ENCODE results near the gene AMZ1.
A peak's percentile ranks its signal among the peaks of the same experiment; 100 is the strongest.
"Not testable (repeated sequence)": the region's sequence is repeated elsewhere in the genome, so short reads cannot be mapped to it uniquely, and the experiment has no call there.

The AMZ1 gene

DNA sequence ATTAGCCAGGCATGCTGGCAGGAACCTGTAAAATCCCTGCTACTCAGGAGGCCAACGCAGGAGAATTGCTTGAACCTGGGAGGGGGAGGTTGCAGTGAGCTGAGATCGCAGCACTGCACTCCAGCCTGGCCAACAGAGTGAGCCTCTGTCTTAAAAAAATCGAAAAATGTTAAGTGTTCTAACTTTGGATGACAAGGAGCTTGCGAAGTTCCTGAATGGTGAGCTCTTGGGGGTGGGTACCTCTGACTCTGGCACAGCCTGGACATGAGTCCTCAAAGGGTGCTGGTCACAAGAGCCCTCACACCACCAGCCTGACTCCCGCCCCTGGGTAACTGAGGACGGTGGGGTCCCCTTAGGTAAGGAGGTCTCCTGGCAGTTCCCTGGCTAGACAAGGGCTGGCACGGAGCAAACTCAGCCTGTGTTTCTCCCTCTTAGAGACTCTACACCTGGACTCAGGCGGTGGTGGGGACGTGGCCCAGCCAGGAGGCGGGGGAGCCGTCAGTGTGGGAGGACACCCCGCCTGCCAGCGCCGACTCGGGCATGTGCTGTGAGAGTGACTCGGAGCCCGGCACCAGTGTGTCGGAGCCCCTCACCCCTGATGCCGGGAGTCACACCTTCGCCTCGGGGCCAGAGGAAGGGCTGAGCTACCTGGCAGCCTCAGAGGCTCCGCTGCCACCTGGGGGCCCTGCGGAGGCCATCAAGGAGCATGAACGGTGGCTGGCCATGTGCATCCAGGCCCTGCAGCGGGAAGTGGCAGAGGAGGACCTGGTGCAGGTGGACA, 24.1 kb downstream of the AMZ1 start:
- DNase-seq (ENCODE audit: low spot score), result no peak

DNA sequence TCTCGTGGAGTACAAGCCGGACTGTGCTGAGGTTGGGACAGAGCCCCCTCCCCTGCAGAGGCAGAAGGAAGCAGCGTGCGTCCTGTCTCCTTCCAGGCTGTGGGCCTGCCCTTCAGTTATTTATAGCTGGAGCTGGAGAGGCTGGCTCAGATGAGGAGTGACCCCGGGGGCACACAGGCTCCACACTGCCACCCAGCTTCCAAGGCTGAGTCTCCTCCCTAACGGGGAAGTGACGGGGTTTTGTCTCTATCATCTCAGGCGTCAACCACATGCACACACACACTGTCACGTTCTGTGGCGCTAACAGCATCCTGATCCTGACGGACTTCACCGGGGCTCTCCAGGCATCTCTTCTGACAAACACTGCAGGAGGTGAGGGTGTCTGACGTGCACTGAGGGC, 25.4 kb downstream of the AMZ1 start:
- no peak for DNase-seq (ENCODE audit: low spot score)

DNA sequence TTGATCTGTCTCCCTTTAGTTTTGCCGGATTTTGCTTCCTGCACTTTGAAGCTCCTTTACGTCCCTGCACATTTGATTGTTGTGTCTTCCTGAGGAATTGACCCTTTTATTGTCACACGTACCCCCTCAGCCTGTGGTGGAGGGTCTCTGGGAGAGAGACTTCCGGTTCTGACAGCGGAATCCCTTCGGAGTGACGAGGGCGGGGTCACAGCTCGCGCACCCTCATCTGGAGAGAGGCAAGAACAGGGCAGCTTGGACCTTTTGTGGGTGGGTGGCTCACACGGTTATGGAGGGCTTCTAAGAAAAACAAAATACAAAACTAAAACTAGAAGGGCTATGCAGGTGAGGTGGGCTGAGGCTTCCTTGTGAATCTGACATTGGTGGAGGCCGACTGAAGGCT, 26.0 kb downstream of the AMZ1 start:
- no peak for DNase-seq (ENCODE audit: low spot score)

DNA sequence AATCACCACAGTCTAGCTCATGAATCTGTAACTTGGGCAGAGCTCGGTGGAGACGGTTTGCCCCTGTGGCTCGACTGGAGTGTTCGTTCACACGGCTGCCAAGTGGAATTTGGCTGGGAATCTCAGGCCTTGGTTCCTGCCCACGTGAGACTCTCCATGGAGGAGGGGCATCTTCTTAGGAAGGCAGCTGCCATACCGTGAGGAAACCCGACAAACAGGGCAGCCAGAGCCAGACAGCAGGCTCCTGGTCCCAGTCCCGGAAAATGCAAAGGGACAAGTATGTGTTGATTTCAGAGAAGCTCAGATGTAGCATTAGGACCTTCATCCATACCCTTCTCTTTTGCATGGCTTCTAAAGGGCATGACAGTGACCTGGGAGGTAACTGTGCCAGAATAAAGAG, 26.6 kb downstream of the AMZ1 start:
- DNase-seq (ENCODE audit: low spot score), result no peak

DNA sequence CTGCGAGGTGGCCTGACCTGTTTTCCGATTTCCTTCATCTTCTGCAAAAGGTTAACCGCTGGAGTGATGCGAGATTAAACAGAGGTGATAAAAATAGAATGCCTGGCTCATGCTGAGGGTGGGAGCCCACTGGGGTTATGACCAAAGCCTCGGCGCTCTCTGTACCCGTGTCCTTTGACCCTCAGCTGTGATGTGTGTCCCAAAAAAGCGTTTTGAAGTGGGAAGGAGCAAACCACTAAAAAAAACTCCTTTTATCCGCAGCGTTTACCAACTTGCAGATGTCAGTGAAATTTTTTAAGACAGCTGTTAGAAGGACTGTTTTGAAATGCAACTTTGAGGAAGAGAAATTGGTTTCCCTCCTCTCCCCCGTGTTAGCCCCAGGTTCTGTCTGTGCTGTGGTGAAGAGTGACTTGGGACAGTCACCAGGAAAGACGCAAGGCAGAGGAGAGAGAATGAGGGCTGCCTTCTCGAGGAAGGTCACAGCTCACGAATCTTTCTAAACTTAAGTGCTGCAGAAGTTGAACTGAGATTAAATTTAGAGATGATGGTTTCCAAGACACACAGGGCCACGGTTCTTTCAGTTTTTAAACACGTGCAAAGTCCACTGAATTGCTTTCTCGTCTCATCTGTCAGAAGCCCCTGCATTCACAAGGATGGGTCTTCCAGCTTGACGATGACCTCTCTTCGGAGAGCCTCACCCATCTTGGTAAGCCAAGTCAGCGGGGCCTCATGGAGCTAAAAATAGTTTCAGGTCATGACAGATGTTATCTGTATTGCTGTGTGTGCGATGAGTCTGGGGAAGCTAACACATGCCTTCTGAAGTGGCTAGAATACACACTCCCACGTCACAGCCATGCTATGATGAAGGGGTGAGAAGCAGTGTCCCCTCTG, 27.6 kb downstream of the AMZ1 start:
- DNase-seq (ENCODE audit: low spot score), result peak; percentile 37

DNA sequence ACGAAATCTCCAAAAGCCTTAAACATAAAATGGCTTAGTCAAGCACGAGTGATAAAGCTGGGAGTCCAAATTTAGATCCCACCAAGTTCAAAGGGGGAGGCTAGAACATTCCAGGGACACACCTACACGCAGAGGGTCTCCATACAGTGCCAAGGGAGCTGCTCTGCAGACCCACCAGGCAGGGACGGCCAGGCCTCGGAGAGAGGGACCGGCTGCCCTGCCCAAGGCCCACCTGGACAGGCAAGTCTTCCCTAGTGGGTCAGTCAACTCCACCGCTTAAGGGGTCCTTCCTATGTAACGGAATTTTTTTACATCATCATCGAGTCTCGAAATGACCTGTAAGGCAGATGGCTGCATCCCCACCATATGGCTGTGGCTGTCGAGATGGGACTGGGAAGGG, 28.5 kb downstream of the AMZ1 start:
- no peak for DNase-seq (ENCODE audit: low spot score)

DNA sequence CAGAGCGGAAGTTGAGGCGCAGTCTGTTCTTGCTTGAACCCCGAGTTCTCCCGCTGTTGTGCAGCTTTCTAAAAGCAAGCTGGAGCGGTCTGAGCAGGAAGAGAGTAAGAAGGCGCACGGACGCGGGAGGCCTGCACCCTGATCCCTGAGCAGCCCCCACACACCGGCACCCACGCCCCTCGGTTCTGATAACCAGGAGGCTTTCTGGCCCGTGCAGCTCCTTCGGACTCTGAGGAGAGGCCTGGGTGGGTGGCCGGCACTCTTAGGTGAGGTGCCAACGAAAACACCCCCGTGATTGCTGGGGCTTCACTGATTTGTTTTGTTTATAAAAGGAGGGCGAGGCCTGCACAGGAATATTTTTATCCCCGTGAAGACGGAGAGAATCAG, 28.9 kb downstream of the AMZ1 start:
- DNase-seq (ENCODE audit: low spot score), result no peak

DNA sequence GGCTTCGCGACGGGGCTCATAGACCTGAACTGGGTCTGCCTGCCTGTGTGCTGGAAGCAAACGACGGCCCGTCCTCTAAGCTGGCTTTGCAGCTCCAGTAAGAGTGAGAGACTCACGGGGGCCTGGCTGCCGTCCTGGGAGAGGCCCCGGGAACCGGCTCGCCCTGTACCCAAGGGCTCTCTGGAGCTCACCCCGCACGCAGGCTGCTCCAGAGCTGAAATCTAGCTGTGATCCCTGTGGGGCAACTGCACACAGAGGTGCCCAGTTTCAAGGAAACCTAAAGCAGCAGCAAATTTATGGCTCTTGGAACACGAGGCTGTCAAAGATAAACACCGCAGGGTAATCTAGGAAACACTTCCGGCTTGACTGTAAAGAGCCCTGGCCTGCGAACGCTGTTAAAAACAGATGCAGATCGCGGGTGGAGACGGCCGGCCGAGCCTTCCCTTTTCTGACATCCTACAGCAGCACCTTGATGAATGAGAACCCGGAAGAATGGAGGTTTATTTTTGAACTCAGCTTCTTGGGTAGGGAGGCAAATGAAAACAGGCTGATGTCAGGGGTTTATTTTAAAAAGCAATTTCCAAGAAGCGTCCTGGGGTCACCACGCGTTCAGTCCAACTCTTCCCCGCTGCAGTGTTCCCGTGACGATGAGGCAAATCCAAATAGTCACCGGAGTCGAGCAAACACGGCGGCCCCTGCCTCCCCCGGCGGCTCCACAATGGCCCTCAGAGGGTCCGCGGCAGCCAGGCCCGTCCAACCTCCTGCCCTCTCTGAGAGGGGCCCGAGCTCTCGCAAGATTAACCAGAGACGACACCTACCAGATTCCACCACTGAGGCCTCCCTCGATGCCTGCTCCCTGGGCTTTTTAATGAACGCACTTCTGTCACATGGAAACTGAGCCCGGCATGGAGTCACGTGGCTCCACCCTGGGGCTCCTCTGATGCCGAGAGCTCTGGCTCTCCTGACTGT, 29.6 kb downstream of the AMZ1 start:
- DNase-seq (ENCODE audit: low spot score), result no peak

DNA sequence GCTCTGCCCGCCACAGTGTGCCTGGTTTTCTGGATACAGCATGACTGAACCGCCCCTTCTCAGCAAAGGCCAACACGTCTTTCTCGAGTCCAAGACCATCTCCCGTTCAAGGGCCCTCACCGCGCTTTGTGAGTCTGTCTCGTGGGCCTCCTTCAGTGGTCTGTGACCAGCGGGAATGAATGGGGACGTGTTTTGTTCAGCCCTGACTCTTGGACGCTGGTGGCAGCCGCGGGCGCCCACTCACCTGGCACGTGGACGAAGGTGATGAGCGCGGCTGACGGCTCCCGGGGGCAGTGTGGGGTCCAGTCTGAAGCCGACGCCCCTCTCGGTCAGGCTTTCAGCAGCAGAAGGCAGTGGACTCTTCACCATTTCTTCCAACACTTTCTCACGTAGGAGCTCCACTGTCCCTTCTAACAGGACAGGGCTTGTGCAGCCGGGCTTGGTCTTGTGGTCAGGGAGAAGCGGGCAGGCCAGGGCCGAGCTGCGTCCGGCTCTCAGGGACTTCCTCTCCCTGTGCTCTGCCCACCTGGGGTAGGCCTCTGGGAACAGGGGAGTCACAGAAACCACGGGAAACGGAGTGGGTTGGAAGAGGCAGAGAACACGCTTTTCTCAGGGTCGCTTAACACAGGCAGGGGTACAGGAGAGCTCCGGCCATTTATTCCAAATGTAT, 30.4 kb downstream of the AMZ1 start:
- no peak for DNase-seq (ENCODE audit: low spot score)

DNA sequence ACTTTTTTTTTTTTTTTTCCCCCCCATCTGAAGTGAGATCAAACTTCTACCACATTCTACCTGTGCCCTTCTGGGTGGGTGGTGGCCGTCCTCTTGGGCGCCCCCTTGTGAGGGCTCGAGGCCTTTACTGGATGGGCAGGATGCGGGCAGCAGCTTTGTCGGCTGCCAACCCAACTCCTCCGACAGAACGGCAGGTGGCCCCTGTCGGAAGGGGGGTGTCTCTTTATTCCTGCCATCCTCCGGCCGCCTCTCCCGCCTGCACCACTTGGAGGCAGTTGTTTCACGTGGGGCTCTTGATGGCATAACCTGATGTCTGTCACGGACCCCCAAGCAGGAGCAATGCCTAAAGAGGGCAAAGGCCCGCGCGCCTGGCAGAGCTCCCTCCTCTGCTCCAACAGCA, 31.0 kb downstream of the AMZ1 start:
- no peak for DNase-seq (ENCODE audit: low spot score)

DNA sequence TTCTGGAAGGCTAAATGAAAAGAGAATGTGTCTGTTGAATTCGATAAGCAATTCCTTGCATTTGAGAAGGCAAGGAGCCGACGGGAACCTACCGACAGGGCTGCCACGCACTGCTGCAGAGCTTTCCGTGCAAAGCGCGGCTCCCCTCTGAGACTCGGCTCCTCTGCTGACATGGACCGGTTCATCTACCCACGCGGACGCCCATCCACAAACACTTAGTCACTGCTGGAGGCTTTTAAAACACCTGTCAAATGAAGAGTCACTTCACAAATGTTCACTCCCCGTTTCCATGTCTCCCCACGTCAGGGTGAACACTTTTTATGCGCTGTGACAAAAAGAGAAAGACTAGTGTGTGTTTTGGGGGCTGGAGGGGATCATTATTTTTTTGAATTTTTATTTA, 32.0 kb downstream of the AMZ1 start:
- DNase-seq (ENCODE audit: low spot score), result no peak

DNA sequence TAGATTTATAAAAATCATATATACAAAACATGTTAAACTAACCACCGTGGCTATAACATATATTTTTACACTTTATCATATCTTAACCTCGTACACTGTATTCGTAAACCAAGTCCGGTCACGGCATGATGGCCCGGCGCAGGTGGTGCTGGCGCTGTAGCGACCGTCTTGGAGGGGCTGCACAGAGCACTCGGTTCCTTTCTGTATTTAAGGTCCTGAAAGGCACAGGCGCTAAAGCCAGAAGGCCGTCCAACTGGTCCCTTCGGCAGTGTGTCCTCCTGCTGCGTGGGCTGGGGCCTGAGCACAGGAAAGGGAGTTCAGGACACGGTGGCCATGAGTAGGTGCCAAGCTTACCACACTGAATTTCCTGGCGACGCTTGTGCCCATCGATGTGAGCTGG, 33.8 kb downstream of the AMZ1 start:
- no peak for DNase-seq (ENCODE audit: low spot score)

DNA sequence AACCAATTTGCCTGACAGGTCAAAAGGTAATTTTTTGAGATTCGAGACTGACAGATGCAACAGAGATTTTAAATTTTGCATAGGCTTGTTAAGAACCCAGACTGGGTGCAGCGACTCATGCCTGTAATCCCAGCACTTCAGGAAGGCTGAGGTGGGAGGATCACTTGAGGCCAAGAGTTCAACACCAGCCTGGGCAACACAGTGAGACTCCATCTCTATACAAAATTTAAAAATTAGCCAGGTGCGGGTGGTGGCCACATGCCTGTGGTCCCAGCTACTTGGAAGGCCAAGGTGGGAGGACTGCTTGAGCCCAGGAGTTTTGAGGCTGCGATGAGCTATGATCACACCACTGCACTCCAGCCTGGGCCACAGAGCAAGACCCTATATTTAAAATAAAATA, 34.6 kb downstream of the AMZ1 start:
- DNase-seq (ENCODE audit: low spot score), result no peak

DNA sequence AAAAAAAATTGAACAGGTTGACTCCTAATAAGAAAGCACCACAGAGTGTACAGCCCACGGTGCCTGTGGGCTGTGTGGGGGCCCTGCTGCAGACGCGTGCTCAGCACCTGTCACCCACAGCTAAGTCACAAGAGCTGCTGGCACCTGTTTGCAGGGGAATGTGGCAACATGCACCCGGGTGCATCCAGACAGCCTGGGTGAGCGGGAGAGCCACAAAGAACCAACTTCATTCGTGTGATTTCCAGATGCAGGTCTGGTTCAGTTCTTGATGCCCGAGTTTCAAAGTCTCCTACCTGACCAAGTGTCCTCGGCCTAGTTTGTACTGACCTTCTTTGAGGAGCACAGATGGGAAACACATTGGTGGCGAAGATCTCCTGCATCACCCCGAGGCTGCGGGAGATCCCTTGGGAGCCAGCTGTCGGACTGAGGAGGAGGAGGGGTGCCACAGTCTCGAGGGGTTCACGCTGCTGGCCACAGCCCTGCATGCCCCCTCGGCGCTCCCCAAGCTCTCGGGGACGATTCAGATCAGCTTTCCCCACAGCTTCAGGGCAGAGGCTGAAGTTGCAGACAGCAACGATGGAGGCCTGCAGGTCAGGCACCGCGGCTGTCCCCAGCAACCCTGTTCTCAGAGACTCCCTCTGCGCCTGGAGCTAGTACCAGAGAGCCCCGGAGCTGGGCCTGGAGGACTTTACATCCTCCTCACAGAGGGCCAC, 35.3 kb downstream of the AMZ1 start:
- DNase-seq (ENCODE audit: low spot score), result no peak

DNA sequence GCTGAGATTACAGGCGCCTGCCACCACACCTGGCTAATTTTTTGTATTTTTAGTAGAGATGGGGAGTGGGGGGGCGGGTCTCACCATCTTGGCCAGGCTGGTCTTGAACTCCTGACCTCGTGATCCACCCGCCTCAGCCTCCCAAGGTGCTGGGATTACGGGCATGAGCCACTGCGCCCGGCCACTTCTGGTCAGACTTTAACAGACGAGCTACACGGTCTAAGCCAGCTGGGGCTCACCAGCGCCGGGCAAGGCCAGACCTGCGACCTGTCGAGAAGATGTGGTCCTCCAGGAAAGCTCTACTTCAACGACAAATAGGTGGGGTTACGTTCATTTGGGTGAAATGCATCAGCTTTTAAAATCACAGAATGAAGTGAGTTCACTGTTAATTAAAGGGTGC, 36.0 kb downstream of the AMZ1 start:
- not testable (repeated sequence) for DNase-seq (ENCODE audit: low spot score)

DNA sequence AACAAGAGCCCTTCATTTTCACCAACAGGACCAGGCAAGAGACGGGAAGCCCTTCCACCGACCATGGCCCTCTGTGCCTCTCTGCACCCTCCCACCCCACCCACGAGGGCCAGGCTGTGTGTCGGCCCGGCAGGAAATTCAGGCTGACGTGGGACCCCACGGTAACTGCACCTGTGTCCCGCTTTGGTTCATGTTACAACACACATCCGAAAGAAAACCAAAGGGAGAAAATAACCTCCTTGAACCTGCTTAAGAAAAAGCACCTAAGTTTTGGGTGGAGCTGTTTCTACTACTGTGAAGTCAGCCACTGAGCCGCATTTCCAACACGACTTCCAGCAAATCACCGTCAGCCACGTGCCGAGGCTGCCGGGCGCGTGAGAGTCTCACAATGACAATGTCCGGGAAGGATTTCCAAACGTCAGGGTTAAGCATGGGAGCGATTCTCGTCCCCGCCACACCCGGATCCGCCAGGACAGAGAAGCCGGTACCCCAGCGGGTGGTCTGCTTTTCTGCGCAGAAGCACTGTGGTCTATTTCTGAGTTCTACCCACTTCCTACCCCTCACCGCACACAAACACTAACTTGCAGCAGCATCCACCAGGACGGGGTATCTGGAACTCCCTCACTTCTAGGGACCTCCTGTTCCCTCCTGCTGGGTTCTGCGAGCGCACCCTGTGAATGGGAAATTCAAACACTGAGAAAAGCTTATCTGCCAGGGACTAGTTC, 36.6 kb downstream of the AMZ1 start:
- DNase-seq (ENCODE audit: low spot score), result no peak

DNA sequence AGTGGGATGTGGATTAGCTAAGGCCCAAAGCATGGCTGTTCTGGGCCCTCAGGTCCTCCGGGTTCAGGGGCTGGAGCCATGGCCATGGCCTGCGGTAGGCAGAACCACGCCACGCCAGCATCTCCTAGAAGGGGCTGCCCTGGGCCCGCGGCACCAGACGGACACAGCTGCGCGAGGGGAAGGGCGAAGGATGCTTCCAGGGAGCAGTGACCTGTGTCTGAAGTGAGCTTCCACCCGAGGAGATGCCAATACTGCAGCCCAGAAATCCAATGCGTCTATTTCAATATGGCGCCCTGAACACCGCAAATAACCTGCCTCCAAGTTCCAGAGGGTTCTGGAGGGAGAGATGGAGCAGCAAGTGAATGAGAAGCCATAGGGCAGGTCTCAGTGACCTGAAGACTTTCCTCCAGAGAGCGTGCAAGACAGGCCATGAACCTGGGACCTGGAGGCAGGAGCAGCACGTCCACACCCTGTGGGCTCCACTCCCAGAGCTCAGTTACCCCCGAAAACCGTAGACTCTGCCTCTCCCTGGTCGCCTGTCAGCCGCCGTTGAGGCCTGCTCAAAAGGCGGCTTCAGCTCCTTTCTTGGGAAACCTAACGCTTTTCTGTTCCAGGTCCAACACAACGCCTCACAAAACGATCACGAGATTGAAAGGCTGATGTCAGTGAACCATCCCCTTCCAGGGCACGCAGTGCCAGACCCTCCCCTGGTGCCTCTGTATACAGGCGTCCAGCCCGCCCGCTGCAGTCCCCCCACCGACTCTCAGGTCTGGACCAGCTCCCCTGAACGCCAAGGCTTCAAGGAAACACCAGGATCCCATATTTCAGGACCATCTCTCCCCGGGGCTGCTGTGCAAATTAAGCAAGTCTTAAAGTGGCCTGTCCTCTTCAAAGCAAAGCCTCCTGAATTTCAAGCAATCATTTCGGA, 37.4 kb downstream of the AMZ1 start:
- no peak for DNase-seq (ENCODE audit: low spot score)

DNA sequence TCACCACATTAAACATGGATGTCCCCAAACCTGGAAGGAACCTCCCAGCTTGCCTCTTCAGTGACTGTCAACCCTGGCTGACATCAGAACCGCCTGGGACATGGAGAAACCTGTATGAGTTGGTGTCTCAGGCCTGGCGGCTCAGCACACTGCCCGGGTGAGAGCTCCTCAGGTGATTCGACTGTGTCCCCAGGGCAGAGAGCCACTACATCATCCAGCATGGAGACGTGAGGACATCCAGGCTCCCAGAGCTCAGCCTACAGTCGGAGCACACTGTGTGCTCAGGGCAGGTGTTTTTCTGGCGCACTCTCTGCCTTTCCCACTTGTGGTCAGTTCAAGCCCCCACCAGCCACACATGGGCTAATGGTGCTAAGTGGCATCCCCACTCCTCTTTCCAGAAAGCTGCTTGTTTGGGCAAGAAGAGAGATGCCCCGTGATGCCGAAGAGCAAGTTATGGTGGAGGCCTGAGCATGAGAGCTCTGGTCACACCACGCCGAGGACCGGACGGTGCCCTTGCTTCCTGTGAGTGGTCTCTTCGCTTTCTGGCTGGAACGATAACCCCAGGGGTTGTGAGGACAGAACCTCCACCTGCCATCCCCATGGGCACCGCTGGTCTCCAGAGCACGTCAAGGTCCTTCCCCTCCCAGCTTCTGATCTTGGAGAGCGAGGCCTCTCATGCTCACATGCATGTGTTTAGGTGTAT, 38.5 kb downstream of the AMZ1 start:
- no peak for DNase-seq (ENCODE audit: low spot score)

DNA sequence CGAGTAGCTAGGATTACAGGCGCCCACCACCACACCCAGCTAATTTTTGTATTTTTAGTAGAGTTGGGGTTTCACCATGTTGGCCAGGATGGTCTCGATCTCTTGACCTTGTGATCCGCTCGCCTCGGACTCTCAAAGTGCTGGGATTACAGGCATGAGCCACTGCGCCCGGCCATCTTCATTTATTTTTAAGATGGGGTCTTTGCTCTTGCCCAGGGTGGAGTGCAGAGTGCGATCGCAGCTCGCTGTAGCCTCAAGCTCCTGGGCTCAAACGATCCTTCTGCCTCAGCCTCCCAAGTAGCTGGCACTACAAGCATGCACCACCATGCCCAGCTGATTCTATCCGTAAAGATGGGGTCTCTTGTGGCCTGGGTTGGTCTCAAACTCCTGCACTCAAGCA, 39.2 kb downstream of the AMZ1 start:
- not testable (repeated sequence) for DNase-seq (ENCODE audit: low spot score)

Data from pons (tissue), 1 donor.